ENCODE results near the gene TMEM179. TPM values are rescaled to one million over a fixed set of nuclear protein-coding genes. Genes with fewer than 3 reads are reported as not detected.

Gene TMEM179
- total and polyA plus RNA-seq, 9 donors: 0.19 to 0.30 (median 0.22) TPM; not detected in 6

DNA sequence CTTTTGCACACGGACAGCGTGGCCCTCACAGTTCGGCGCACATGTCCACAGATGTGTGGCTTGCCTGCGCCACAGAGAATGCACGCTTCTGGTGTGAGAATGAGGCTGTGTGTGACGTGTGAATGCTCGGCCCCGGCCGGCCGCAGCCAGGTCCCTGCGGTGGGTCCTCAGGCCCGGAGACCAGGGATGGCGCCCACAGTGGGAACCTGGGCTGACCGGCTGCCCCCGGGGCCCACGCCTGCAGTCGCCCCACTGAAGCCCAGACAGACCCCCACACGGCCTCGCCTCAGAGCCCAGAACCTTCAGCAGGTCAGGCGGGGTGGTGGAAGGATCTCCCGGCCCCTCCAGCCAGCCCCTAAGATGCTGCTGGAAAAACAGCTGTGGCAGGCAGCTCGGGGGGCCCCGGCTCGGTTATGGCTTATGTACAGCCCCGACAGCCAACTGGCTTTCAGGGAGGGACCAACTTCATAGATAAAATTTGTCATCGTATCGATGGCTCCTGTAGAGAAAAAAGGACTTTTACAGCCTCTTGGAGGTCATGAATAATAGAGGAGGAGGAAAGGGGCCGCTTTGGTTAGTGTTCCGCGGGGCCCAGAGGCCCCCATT is 29.5 kb downstream of the TMEM179 start:
- intact Hi-C loops (cut with DNase I): no loop called here
- H3K9me3 ChIP-seq: no peaks in the 10 kb centered on the region
- TF ChIP-seq EP300 (IDR thresholded peaks at IDR 0.05) (no peak), POLR2A (IDR thresholded peaks at IDR 0.05) (no peak)
- TF ChIP-seq, protein P1, sequence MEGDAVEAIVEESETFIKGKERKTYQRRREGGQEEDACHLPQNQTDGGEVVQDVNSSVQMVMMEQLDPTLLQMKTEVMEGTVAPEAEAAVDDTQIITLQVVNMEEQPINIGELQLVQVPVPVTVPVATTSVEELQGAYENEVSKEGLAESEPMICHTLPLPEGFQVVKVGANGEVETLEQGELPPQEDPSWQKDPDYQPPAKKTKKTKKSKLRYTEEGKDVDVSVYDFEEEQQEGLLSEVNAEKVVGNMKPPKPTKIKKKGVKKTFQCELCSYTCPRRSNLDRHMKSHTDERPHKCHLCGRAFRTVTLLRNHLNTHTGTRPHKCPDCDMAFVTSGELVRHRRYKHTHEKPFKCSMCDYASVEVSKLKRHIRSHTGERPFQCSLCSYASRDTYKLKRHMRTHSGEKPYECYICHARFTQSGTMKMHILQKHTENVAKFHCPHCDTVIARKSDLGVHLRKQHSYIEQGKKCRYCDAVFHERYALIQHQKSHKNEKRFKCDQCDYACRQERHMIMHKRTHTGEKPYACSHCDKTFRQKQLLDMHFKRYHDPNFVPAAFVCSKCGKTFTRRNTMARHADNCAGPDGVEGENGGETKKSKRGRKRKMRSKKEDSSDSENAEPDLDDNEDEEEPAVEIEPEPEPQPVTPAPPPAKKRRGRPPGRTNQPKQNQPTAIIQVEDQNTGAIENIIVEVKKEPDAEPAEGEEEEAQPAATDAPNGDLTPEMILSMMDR (IDR thresholded peaks at IDR 0.05): no peak
- no peak overlapping the region for H3K27ac ChIP-seq
- DNase-seq: no peak
- 81 to 82% (median 82%) methylated on average over 22 to 31 of the region's 31 CpGs for WGBS, 3 donors
- H3K27me3 ChIP-seq: no peaks in the 10 kb centered on the region
- no peaks in the 10 kb centered on the region for H3K4me1 ChIP-seq (ENCODE audit: insufficient read depth)
- H3K4me3 ChIP-seq: no peak overlapping the region
- no peaks in the 10 kb centered on the region for H3K36me3 ChIP-seq

DNA sequence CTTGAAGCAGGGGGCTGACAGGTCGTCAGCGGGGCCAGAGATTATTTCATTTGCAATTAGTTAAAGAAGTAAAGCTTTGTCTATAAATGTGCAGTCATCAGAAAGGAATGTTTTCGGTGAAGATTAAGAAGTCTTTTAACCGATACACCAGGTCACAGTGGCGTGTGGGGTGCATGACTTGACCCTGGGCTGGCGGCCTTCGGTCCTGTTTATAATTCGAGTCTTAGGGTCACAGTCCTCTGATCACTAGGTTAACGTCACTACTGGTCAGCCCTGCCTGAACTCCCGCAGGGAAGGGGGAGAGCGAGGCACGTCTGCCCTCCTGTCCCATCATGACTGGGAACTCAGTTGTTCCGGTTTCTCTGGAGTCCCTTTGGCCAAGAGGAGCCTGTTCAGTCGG is 30.0 kb downstream of the TMEM179 start:
- WGBS, 3 donors: 56 to 72% (median 58%) methylated on average over 14 of the region's 14 CpGs
- TF ChIP-seq, protein P1 (IDR thresholded peaks at IDR 0.05): no peak
- TF ChIP-seq EP300 (IDR thresholded peaks at IDR 0.05) (no peak), POLR2A (IDR thresholded peaks at IDR 0.05) (no peak)

DNA sequence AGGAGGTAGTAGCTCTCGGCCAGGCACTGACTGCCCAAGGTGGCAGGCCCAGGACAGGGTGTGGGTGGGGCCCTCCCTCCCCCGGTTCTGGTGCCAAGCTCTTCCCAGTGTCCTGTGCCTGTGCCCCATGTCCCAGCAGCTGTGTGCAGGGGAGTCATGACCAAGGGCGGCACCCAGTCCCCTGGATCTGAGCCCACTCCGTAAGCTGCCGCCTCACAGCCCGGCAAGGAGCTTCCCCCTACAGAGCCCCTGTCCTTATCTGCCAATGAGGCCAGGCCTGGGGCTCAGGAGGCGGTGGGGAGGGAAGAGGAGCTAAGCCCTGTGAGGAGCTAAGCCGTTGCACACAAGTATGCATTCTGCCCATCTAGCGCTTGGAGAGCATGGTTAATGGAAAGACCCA is 30.6 kb downstream of the TMEM179 start:
- TF ChIP-seq, protein P1 (IDR thresholded peaks at IDR 0.05): no peak
- no peak for TF ChIP-seq EP300 (IDR thresholded peaks at IDR 0.05)
- intact Hi-C loops (cut with DNase I): no loop called here
- no peak overlapping the region for H3K4me3 ChIP-seq
- H3K27me3 ChIP-seq: no peaks in the 10 kb centered on the region
- 44 to 60% (median 47%) methylated on average over 9 of the region's 9 CpGs for WGBS, 3 donors
- no peaks in the 10 kb centered on the region for H3K36me3 ChIP-seq
- H3K9me3 ChIP-seq: no peaks in the 10 kb centered on the region
- no peak for DNase-seq
- H3K4me1 ChIP-seq (ENCODE audit: insufficient read depth): no peaks in the 10 kb centered on the region
- no peak overlapping the region for H3K27ac ChIP-seq

More for the DNA sequence above, 30.0 kb downstream of the TMEM179 start:
- H3K27me3 ChIP-seq: no peaks in the 10 kb centered on the region
- no peaks in the 10 kb centered on the region for H3K36me3 ChIP-seq
- DNase-seq: no peak
- intact Hi-C loops (cut with DNase I): no loop called here
- H3K27ac ChIP-seq: no peak overlapping the region
- H3K4me1 ChIP-seq (ENCODE audit: insufficient read depth): no peaks in the 10 kb centered on the region
- H3K4me3 ChIP-seq: no peak overlapping the region
- no peaks in the 10 kb centered on the region for H3K9me3 ChIP-seq

DNA sequence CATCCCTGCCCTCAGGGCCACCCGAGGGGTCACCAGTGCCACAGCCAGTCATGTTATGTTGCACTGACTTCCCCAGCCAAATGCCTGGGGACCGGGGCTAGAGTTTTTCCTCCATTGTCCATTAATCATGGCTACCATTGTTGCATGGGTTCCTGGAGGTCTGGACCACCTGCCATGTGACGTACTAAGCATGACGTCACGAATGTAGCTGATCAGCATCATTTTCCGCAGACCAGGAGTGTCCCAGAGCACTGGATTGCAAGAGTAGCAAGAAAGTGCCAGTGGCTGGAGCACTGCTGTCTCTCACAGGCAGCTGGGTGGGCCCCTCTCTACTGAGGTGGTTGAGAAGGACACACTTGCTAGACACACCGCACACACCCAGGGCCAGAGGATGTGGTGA is 31.9 kb downstream of the TMEM179 start:
- WGBS, 3 donors: 86 to 93% (median 91%) methylated on average over 7 of the region's 7 CpGs
- H3K27ac ChIP-seq: no peak overlapping the region
- no peaks in the 10 kb centered on the region for H3K36me3 ChIP-seq
- DNase-seq: no peak
- H3K4me3 ChIP-seq: no peak overlapping the region
- H3K27me3 ChIP-seq: no peaks in the 10 kb centered on the region
- no peaks in the 10 kb centered on the region for H3K4me1 ChIP-seq (ENCODE audit: insufficient read depth)
- H3K9me3 ChIP-seq: no peaks in the 10 kb centered on the region
- intact Hi-C loops (cut with DNase I): no loop called here
- TF ChIP-seq EP300 (IDR thresholded peaks at IDR 0.05) (no peak), POLR2A (IDR thresholded peaks at IDR 0.05) (no peak)
- TF ChIP-seq, protein P1 (IDR thresholded peaks at IDR 0.05): no peak

Measured in ovary (tissue), 9 donors.